Fibroblast of peridontal ligament (primary cell): ENCODE data around the gene HCRTR1.
"Not testable (repeated sequence)": the region's sequence is repeated elsewhere in the genome, so short reads cannot be mapped to it uniquely, and the experiment has no call there.

Experiments used
- DNase-seq: peaks from one replicate; pipeline ENCODE4 v3.0.0-alpha.2; 2010; ENCODE audit errors: extremely low read depth

HCRTR1 gene

DNA sequence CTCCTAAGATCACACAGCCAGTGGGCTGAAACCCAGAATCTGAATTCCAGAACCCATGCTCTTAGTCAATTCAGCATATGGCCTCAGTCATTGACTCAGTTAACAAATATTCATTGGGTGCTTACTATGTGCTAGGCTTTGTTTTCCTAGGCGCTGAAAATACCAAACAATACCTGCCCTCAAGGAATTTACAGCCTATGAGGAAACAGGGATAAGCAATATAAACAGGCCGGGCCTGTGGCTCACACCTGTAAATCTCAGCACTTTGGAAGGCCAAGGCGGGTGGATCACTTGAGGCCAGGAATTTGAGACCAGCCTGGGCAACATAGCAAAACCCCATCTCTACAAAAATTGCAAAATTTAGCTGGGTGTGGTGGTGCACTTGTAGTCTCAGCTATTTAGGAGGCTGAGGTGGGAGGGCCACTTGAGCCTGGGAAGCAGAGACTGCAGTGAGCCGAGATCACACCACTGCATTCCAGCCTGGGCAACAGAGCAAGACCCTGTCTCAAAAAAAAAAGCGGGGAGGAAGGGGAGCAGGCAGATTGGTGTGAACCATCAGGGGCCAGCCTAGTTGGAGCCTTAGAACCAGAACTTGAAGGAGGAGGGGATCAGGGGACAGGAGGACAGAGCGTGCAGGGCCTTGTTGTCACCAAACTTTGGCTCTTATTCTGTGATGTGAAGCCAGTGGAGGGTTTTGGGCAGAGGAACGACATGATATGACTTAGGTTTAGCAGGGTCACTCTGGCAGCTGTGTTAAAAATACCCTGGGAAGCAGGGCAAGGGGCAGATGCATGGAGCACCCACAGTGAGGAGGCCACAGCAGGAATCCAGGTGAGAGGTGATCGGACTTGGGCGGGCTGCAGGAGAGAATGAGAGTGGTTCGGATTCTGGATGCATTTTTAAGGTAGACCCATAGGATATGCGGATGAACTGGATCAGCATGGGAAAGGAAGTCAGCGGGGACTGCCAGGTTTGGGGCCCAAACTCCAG, 35.4 kb upstream of the HCRTR1 start:
- no peak for DNase-seq

GRCh38 chr1:31583082-31583994, 34.2 kb upstream of the HCRTR1 start:
- DNase-seq = peak; percentile 30

DNA sequence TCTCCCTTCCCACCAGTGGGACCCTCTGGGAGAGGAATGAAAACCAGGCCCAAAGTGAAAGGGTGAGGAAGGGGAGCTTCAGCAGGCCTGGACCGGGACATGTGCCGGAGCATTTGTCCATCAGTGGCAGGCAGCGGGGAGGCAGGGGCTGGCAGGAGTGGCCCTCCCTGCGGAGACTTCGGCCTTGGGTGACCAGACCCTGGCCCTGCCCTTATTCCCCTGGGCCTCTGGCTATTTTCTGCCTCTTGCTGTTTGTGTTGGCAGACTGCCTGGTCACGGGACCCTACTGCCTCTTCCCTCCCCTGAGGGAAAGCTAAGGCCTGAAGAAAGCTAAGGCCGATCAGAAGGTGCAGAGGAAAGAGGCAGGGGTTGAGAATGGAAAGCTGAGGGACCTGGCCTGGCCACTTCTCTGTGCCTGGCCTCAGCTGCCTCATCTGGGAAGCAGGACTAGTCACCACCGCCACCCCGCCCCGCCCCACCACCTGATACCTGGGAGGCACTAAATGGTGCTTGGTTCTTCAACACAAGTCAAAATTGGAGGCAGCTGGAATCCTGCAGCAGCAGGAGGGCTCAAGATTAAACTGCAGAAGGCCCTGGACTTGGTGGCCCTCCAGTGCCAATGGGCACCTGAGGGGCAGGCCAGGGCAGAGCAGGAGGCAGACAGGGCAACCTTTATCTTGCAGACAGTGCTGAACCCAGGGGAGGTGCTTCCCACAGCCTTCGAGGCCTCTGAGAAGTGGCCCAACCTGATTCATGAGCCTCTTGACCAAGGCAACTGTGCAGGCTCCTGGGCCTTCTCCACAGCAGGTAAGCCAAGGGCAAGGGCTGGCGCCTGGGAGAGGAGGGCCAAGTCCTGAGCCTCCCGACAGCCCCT, 33.3 kb upstream of the HCRTR1 start:
- DNase-seq = peak; percentile 47

DNA sequence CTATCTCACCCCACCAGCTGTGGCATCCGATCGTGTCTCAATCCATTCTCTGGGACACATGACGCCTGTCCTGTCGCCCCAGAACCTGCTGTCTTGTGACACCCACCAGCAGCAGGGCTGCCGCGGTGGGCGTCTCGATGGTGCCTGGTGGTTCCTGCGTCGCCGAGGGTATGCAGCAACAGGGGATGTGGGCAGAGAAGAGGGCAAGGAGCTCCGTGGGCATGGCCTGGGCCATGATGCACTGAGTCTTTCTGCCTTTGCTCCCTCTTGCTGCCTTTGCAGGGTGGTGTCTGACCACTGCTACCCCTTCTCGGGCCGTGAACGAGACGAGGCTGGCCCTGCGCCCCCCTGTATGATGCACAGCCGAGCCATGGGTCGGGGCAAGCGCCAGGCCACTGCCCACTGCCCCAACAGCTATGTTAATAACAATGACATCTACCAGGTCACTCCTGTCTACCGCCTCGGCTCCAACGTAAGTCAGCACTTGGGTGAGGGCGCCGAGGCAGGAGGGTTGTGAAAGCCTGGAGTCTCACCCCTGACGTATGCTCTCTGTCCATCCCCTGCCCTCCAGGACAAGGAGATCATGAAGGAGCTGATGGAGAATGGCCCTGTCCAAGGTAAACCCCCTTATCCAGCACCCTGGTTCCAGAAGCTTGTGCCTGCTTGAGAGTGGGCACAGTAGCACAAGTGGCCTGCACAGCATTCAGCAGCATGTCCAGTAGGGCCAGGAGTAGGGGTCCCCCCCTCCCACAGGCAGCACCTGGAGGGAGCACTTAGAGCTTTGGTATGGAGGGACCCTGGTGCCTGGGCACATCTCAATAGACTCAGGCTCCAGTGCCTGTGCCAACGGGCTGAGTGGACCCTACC, 32.4 kb upstream of the HCRTR1 start:
- DNase-seq = no peak

DNA sequence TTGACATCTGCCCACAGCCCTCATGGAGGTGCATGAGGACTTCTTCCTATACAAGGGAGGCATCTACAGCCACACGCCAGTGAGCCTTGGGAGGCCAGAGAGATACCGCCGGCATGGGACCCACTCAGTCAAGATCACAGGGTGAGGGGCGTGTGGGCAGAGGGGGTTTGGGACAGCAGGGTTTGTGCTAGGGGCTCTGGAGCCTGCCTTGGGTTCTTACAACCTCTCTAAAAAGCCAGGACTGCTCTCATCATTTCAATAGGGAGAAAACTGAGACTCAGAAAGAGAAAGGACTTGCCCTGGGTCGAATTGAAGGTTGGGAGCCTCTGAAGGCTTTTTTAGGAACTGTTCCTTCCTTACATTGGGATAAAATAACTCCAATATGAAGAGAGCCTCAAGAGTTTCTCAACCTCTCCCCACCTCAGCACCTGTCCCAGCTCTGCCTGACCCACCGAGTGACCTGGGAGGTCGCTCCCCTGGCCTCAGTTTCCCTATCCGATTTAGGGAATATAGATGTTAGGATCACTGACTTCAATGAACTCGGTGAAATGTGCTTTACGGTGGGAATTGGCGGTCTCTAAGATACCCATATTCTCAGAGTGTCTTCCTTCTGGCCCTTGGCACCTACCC, 31.6 kb upstream of the HCRTR1 start:
- DNase-seq = no peak

DNA sequence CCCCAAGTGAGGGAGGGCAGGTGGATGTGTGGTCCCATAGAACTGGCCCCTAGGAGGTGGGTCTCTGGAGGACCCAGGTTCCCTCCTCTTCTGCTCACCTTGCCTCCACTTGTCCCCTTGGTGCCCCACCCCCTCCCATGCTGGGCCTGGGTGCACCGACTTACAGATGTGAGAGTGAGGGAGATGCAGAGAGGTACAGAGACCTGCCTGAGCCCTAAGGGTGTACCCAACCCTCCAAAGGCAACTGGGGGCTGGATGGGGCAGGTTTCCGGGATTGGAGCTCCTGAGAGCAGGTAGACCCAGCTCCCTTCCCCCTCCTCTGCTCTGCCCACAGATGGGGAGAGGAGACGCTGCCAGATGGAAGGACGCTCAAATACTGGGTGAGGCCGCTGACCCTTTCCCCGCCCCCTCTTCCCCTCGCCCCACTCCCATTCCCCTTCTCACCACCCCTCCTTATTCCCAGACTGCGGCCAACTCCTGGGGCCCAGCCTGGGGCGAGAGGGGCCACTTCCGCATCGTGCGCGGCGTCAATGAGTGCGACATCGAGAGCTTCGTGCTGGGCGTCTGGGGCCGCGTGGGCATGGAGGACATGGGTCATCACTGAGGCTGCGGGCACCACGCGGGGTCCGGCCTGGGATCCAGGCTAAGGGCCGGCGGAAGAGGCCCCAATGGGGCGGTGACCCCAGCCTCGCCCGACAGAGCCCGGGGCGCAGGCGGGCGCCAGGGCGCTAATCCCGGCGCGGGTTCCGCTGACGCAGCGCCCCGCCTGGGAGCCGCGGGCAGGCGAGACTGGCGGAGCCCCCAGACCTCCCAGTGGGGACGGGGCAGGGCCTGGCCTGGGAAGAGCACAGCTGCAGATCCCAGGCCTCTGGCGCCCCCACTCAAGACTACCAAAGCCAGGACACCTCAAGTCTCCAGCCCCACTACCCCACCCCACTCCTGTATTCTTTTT, 30.8 kb upstream of the HCRTR1 start:
- DNase-seq = no peak

GRCh38 chr1:31587328-31587699, 30.2 kb upstream of the HCRTR1 start:
- not testable (repeated sequence) for DNase-seq

- DNase-seq = peak; percentile 39
These were observed 29.6 kb upstream of the HCRTR1 start for GRCh38 chr1:31587720-31588423.

- DNase-seq = no peak
These were observed 28.6 kb upstream of the HCRTR1 start for GRCh38 chr1:31588751-31589515.

- DNase-seq = peak; percentile 55
These were observed 25.9 kb upstream of the HCRTR1 start for GRCh38 chr1:31591425-31592093.

- no peak for DNase-seq
These were observed 25.4 kb upstream of the HCRTR1 start for GRCh38 chr1:31592132-31592531.

DNA sequence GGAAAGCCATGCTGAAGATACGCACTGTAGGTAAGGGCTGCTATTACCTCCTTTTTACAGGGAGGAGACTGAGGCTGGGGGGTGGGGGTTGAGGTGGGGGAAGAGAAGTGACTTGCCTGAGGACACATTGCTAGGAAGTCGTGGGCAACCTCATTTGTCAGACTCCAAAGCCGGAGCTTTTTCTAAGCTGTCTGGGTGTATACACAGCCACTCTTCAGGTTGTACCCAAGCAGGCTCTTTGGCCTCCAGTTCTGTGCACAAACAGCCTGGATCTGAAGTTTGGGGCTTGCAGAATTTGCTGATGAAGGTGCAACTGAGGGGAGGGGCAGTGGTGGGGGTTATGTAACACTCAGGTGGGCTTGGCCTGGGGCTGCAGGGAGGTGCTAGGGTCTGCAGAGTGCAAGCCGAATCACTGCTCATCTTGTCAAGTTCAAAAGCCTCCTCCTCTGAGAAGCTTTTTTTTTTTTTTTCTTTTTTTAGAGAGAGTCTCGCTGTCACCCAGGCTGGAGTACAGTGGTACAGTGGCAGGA, 24.3 kb upstream of the HCRTR1 start:
- no peak for DNase-seq

- DNase-seq = peak; percentile 70
These were observed 23.5 kb upstream of the HCRTR1 start for GRCh38 chr1:31593770-31594632.

GRCh38 chr1:31595836-31596736, 21.4 kb upstream of the HCRTR1 start:
- no peak for DNase-seq

- no peak for DNase-seq
These were observed 20.8 kb upstream of the HCRTR1 start for GRCh38 chr1:31596737-31597097.
